ENCODE results near the gene VPS51. TPM values are rescaled to one million over a fixed set of nuclear protein-coding genes. Genes with fewer than 3 reads are reported as not detected.

Gene VPS51
- total and polyA plus RNA-seq, 2 experiments from 2014 or later, result 45.3 to 450 TPM

DNA sequence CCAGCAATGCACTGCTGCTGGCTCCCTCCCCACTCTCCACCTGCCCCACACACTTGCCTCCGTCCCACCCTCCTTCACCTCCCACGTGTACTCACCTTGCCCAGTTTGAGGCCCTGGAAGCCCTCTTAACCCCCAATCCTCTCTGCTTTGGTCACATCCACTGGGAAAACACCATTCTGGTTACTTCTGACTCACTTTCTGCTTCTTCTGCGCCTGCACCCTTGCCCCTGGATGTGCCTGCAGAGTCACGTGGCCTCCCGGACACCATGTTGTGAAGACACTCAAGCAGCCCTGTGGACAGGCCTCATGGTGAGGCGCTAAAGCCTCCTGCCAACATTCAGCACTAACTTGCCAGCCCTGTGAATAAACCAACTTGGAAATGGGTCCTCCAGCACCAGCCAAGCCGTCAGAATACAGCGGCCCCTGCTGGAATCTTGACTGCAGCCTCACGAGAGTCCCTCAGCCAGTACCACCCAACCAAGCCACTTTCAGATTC lies 35.1 kb upstream of the VPS51 start:
- Histone ChIP-seq H3K27ac (ENCODE audit: low read depth) (no peak overlapping the region), H3K4me3 (no peak overlapping the region), H2AFZ (no peak overlapping the region), H3K4me2 (no peak overlapping the region), H4K20me1 (replicated peaks; ENCODE audit: insufficient read depth) (no peaks in the 10 kb centered on the region), H3K27me3 (ENCODE audit: insufficient read depth) (no peaks in the 10 kb centered on the region), H3K36me3 (ENCODE audit: insufficient read depth) (no peaks in the 10 kb centered on the region), H3F3A (replicated peaks; ENCODE audit: low read depth) (no peaks in the 10 kb centered on the region), H3K79me2 (replicated peaks; ENCODE audit: insufficient read depth) (no peaks in the 10 kb centered on the region), H3K4me1 (ENCODE audit: insufficient read depth) (no peaks in the 10 kb centered on the region), H3K9me2 (ENCODE audit: insufficient read depth) (no peaks in the 10 kb centered on the region)
- peak; percentile 75 for DNase-seq (ENCODE audit: low spot score)
- no peak overlapping the region for H3K27ac Mint-ChIP-seq
- ATAC-seq, result peak; percentile 88
- peaks cover 9% of the 10 kb centered on the region for H3K27me3 Mint-ChIP-seq (ENCODE audit: insufficient read depth, low read depth, poor library complexity)
- no peaks in the 10 kb centered on the region for H3K36me3 Mint-ChIP-seq (ENCODE audit: low read depth)
- TF ChIP-seq ZNF114 (CRISPR knock-in tag; IDR thresholded peaks at IDR 0.05) (no peak), CREB1 (CRISPR knock-in tag; IDR thresholded peaks at IDR 0.05; ENCODE audit: low read depth) (no peak)
- TF ChIP-seq, protein P1, sequence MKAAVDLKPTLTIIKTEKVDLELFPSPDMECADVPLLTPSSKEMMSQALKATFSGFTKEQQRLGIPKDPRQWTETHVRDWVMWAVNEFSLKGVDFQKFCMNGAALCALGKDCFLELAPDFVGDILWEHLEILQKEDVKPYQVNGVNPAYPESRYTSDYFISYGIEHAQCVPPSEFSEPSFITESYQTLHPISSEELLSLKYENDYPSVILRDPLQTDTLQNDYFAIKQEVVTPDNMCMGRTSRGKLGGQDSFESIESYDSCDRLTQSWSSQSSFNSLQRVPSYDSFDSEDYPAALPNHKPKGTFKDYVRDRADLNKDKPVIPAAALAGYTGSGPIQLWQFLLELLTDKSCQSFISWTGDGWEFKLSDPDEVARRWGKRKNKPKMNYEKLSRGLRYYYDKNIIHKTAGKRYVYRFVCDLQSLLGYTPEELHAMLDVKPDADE (IDR thresholded peaks at IDR 0.05), result no peak
- TF ChIP-seq, protein P2, sequence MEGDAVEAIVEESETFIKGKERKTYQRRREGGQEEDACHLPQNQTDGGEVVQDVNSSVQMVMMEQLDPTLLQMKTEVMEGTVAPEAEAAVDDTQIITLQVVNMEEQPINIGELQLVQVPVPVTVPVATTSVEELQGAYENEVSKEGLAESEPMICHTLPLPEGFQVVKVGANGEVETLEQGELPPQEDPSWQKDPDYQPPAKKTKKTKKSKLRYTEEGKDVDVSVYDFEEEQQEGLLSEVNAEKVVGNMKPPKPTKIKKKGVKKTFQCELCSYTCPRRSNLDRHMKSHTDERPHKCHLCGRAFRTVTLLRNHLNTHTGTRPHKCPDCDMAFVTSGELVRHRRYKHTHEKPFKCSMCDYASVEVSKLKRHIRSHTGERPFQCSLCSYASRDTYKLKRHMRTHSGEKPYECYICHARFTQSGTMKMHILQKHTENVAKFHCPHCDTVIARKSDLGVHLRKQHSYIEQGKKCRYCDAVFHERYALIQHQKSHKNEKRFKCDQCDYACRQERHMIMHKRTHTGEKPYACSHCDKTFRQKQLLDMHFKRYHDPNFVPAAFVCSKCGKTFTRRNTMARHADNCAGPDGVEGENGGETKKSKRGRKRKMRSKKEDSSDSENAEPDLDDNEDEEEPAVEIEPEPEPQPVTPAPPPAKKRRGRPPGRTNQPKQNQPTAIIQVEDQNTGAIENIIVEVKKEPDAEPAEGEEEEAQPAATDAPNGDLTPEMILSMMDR (conservative IDR thresholded peaks at IDR 0.05; ENCODE audit: low read depth in 2 of 2), result peak; percentile 66 to 82
- H3K9me3 Mint-ChIP-seq, result no peaks in the 10 kb centered on the region
- H3K4me3 Mint-ChIP-seq, result no peak overlapping the region
- peaks cover 9% of the 10 kb centered on the region for H3K4me1 Mint-ChIP-seq

DNA sequence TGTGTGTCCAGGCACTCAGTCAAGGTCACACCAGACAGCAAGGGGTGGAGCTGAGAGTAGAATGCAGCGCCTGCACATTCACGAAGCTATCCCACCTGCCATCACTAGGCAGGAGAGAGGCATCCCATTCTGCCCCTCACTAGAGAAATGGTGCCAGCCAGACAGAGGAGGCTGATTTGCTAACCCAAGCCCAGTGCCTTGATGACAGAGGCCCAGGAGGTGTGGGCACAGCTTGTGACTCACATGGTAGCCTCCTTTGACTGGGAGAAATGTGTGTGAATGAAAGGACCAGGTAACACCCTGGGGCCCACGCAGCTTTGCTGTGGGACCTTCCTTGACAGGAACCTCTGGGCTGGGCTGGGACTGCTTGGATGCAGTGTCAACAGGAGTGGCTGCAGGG lies 32.5 kb upstream of the VPS51 start:
- no peak for TF ChIP-seq ZNF331 (CRISPR knock-in tag; IDR thresholded peaks at IDR 0.05; ENCODE audit: low read depth)
- Histone ChIP-seq H3K27me3 (ENCODE audit: insufficient read depth) (no peaks in the 10 kb centered on the region), H4K20me1 (replicated peaks; ENCODE audit: insufficient read depth) (no peaks in the 10 kb centered on the region), H3K4me3 (no peak overlapping the region), H3K79me2 (replicated peaks; ENCODE audit: insufficient read depth) (no peaks in the 10 kb centered on the region), H2AFZ (no peak overlapping the region), H3K36me3 (ENCODE audit: insufficient read depth) (no peaks in the 10 kb centered on the region), H3K4me2 (no peak overlapping the region), H3K27ac (ENCODE audit: low read depth) (no peak overlapping the region), H3F3A (replicated peaks; ENCODE audit: low read depth) (no peaks in the 10 kb centered on the region), H3K9me2 (ENCODE audit: insufficient read depth) (no peaks in the 10 kb centered on the region), H3K4me1 (ENCODE audit: insufficient read depth) (peaks cover 13% of the 10 kb centered on the region)
- DNase-seq (ENCODE audit: low spot score) (no peak), ATAC-seq (no peak)
- H3K27ac Mint-ChIP-seq, result no peak overlapping the region
- peaks cover 34% of the 10 kb centered on the region for H3K4me1 Mint-ChIP-seq
- H3K36me3 Mint-ChIP-seq (ENCODE audit: low read depth), result no peaks in the 10 kb centered on the region
- H3K4me3 Mint-ChIP-seq, result no peak overlapping the region
- peaks cover 9% of the 10 kb centered on the region for H3K27me3 Mint-ChIP-seq (ENCODE audit: insufficient read depth, low read depth, poor library complexity)
- H3K9me3 Mint-ChIP-seq, result no peaks in the 10 kb centered on the region

DNA sequence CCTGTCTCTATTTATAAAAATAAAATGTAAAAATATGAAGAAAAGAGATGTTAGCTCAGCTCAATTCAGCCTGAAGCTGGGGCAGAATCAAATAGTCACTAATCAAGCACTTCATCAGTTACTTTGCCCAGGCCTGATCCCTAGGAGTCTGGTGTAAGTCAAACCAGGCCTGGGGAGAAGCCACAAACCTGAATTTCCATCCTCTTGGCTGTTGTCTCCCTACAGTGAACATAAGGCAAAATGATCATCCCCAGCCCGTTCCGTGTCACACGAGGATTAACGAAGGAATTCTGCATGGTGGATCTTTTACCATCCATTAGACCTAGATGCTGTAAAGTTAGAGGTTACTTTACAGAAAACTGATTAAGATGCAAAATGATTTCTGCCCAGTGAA lies 31.2 kb upstream of the VPS51 start:
- H2AFZ ChIP-seq, result no peak overlapping the region
- Mint-ChIP-seq H3K36me3 (ENCODE audit: low read depth) (no peaks in the 10 kb centered on the region), H3K4me1 (peaks cover 35% of the 10 kb centered on the region), H3K27ac (no peak overlapping the region), H3K4me3 (no peak overlapping the region), H3K9me3 (no peaks in the 10 kb centered on the region), H3K27me3 (ENCODE audit: insufficient read depth, low read depth, poor library complexity) (peaks cover 2% of the 10 kb centered on the region)
- no peaks in the 10 kb centered on the region for H4K20me1 ChIP-seq (replicated peaks; ENCODE audit: insufficient read depth)
- no peak overlapping the region for H3K4me3 ChIP-seq
- TF ChIP-seq CREB1 (CRISPR knock-in tag; IDR thresholded peaks at IDR 0.05; ENCODE audit: low read depth) (no peak), EZH2phosphoT487 (IDR thresholded peaks at IDR 0.05; ENCODE audit: unreplicated experiment) (no peak), ZNF114 (CRISPR knock-in tag; IDR thresholded peaks at IDR 0.05) (no peak), STAT1 (IDR thresholded peaks at IDR 0.05; ENCODE audit: unreplicated experiment) (no peak)
- TF ChIP-seq, protein P1 (IDR thresholded peaks at IDR 0.05), result no peak
- H3K9me2 ChIP-seq (ENCODE audit: insufficient read depth), result no peaks in the 10 kb centered on the region
- no peaks in the 10 kb centered on the region for H3K36me3 ChIP-seq (ENCODE audit: insufficient read depth)
- H3K79me2 ChIP-seq (replicated peaks; ENCODE audit: insufficient read depth), result no peaks in the 10 kb centered on the region
- H3K27me3 ChIP-seq (ENCODE audit: insufficient read depth), result no peaks in the 10 kb centered on the region
- peaks cover 13% of the 10 kb centered on the region for H3K4me1 ChIP-seq (ENCODE audit: insufficient read depth)
- no peak overlapping the region for H3K27ac ChIP-seq (ENCODE audit: low read depth)
- ATAC-seq (no peak), DNase-seq (ENCODE audit: low spot score) (no peak)
- no peak overlapping the region for H3K4me2 ChIP-seq
- no peaks in the 10 kb centered on the region for H3F3A ChIP-seq (replicated peaks; ENCODE audit: low read depth)
